ENCODE results near the gene ACAD11.

ACAD11 gene

DNA sequence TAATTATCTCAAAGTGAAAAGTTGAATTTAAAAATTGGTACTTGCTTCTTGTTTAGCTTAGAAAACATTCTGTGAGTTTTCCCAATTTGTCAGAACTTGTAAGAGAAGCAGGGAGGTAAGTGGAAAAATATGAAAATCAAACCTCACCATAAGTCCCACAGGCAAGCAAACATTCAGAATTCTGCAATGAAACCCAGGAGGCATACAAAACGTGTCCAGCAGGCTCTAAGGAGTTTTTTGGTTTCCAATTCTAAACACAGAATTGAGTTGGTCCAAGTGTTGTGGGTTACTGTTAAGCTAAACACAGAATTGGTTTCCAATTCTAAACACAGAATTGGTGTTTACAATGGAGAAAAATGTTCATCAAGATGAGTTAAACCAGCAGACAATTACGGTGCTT is 89.6 kb downstream of the ACAD11 start:
- no peak for DNase-seq (ENCODE audit: extremely low spot score)
- ChIA-PET POLR2A (no interaction called here), CTCF (interaction anchor here (2.7 kb wide), 1 partner anchor 34 kb away, joined by 9 read pairs; no protein-coding TSS in a partner anchor)
- TF ChIP-seq, protein P1, sequence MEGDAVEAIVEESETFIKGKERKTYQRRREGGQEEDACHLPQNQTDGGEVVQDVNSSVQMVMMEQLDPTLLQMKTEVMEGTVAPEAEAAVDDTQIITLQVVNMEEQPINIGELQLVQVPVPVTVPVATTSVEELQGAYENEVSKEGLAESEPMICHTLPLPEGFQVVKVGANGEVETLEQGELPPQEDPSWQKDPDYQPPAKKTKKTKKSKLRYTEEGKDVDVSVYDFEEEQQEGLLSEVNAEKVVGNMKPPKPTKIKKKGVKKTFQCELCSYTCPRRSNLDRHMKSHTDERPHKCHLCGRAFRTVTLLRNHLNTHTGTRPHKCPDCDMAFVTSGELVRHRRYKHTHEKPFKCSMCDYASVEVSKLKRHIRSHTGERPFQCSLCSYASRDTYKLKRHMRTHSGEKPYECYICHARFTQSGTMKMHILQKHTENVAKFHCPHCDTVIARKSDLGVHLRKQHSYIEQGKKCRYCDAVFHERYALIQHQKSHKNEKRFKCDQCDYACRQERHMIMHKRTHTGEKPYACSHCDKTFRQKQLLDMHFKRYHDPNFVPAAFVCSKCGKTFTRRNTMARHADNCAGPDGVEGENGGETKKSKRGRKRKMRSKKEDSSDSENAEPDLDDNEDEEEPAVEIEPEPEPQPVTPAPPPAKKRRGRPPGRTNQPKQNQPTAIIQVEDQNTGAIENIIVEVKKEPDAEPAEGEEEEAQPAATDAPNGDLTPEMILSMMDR (IDR thresholded peaks at IDR 0.05; ENCODE audit: control extremely low read depth, extremely low read depth, low read depth, missing control alignments) = no peak

DNA sequence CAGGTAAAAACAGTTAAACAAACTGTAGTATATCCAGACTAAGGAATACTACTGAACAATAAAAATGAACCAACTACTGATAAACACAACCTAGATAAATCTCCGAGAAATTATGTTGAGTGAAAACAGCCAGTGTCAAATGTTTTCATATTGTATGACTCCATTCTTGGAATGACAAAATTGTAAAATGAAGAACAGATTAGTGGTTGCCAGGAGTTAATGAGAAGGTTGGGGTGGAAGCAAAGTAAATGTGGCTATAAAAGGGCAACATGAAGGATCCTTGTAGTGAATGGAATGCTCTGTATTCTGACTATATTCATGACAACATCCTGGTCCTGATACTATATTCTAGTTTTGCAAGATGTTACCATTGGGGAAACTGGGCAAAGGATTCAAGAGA is 90.0 kb downstream of the ACAD11 start:
- POLR2A ChIA-PET = no interaction called here
- CTCF ChIA-PET = interaction anchor here (2.7 kb wide), 1 partner anchor 33 kb away, joined by 9 read pairs; no protein-coding TSS in a partner anchor
- no peak for DNase-seq (ENCODE audit: extremely low spot score)
- TF ChIP-seq, protein P1 (IDR thresholded peaks at IDR 0.05; ENCODE audit: control extremely low read depth, extremely low read depth, low read depth, missing control alignments) = no peak

DNA sequence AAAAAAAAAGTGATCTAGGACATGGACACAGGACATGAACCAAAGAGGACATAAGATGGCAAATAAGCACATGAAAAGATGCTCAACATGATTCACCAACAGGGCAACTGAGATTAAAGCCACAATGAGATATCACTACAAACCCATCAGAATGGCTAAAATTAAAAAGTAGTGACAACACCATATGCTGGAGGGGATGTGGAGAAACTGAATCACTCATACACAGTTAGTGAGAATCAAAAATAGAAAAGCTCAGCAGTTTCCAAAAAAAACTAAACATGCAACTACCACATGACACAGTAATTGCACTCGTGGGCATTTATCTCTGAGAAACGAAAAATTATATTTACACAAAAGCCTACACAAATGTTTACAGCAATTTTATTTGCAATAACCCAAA is 90.5 kb downstream of the ACAD11 start:
- DNase-seq (ENCODE audit: extremely low spot score) = no peak
- ChIA-PET CTCF (interaction anchor here (1.3 to 2.7 kb wide), 2 partner anchors 33 to 43 kb away, joined by 3 to 9 read pairs; no protein-coding TSS in a partner anchor), POLR2A (no interaction called here)
- TF ChIP-seq, protein P1 (IDR thresholded peaks at IDR 0.05; ENCODE audit: control extremely low read depth, extremely low read depth, low read depth, missing control alignments) = no peak

DNA sequence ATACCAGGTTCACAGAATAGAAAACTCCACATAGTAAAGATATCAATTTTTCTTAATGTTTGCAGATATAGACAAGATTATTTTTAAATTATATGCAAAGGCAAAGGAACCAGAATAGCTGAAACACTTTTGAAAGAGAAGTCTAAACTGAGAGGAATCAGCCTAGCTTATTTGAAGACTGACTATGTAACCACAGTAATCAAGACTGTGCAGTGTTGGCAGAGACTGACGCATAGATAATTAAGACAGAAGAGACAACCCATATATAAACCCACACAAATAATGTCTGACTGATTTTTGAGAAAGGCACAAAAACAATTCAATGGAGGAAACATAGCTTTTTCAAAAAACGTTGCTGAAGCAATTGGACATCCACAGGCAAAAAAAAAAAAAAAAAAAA is 91.2 kb downstream of the ACAD11 start:
- ChIA-PET CTCF (interaction anchor here (1.3 to 2.7 kb wide), 3 partner anchors 22 to 42 kb away, joined by 3 to 9 read pairs (median 4); no protein-coding TSS in a partner anchor), POLR2A (no interaction called here)
- TF ChIP-seq, protein P1 (IDR thresholded peaks at IDR 0.05; ENCODE audit: control extremely low read depth, extremely low read depth, low read depth, missing control alignments) = no peak
- no peak for DNase-seq (ENCODE audit: extremely low spot score)

DNA sequence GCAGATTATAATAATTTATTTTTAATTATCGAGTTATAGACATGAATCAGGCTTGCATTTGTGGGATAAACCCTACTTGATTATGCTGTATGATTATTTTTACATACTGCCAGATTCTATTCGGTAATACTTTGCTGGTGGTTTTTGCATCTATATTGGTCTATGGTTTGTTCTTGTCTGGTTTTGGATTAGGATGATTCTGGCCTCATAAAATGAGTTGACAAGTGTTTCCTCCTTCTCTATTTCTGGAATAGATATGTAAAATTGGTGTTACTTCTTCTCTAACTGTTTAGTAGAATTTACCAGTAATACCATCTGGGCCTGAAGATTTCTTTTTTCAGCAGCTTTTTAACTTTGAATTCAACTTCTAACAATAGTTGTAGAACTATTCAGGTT is 95.5 kb downstream of the ACAD11 start:
- CTCF ChIA-PET = no interaction called here
- DNase-seq (ENCODE audit: extremely low spot score) = no peak

DNA sequence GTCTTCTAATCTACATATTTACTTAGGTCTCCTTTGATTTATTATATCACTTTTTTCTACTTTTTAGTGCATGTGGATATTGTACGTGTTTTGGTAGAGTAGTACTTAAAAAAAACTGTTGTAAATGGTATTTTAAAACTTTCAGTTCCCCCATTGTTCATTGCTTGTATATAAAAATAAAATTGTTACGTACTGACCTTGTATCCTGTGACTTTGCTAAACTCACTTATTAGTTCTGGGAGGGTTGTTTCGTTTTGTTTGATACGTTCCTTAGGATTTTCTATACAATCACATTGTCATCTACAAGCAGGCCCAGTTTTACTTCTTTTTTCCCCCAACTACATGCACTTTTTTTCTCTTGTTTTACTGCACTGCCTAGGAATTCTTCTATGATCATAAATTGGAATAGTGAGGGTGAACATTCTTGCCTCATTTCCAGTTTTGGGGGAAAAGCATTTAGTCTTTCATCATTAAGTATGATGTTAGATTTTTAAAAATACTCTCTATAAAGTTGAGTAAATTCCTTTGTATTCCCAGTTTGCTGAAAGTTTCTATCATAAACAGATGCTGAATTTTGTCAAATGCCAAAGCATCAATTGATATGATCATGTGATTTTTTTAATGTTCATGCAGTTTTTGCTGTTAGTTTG is 96.1 kb downstream of the ACAD11 start:
- ChIA-PET CTCF (no interaction called here), POLR2A (no interaction called here)
- TF ChIP-seq, protein P1 (IDR thresholded peaks at IDR 0.05; ENCODE audit: control extremely low read depth, extremely low read depth, low read depth, missing control alignments) = no peak
- DNase-seq (ENCODE audit: extremely low spot score) = no peak

More for the DNA sequence above, 95.5 kb downstream of the ACAD11 start:
- POLR2A ChIA-PET = no interaction called here
- TF ChIP-seq, protein P1 (IDR thresholded peaks at IDR 0.05; ENCODE audit: control extremely low read depth, extremely low read depth, low read depth, missing control alignments) = no peak

Data from GM10248 (cell line).